ENCODE measurements around the gene SYT17.

DNA sequence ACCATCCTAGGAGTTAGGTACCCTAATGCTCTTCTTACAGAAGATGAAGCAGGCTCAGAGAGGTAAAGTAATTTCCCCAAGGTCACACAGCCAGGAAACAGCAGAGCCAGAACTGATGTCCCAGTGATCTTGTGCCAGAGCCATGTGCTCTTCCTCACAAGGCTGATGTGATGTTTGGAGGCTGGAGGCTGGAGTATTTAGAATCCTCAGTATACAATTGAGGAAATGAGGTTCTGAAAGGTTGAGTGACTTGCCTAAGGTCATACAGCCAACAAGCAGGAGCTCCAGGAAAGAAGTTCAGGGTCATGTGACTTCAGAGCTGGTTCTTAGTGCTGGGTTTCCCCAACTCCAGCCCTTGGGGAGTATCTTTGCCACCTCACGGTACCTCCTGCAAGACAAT, 35.8 kb upstream of the SYT17 start:
- TF ChIP-seq, protein P1, sequence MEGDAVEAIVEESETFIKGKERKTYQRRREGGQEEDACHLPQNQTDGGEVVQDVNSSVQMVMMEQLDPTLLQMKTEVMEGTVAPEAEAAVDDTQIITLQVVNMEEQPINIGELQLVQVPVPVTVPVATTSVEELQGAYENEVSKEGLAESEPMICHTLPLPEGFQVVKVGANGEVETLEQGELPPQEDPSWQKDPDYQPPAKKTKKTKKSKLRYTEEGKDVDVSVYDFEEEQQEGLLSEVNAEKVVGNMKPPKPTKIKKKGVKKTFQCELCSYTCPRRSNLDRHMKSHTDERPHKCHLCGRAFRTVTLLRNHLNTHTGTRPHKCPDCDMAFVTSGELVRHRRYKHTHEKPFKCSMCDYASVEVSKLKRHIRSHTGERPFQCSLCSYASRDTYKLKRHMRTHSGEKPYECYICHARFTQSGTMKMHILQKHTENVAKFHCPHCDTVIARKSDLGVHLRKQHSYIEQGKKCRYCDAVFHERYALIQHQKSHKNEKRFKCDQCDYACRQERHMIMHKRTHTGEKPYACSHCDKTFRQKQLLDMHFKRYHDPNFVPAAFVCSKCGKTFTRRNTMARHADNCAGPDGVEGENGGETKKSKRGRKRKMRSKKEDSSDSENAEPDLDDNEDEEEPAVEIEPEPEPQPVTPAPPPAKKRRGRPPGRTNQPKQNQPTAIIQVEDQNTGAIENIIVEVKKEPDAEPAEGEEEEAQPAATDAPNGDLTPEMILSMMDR (IDR thresholded peaks at IDR 0.05; ENCODE audit: low read length) = no peak
- TF ChIP-seq EZH2 (IDR thresholded peaks at IDR 0.05; ENCODE audit: borderline replicate concordance, low read length) = no peak

Data from OCI-LY1 (cell line).